ENCODE measurements around the gene TAC4. TPM values are rescaled to one million over a fixed set of nuclear protein-coding genes. Genes with fewer than 3 reads are reported as not detected.

Gene TAC4
- total RNA-seq, 1 experiment from 2014 or later, result not detected

GRCh38 chr17:49874911-49875310 is 27.0 kb upstream of the TAC4 start:
- DNase-seq (ENCODE audit: low spot score), result no peak
- Histone ChIP-seq H3K4me3 (ENCODE audit: low read depth, low read length, poor library complexity, severe bottlenecking) (no peak overlapping the region), H3K27ac (ENCODE audit: low read depth, low read length, poor library complexity, severe bottlenecking) (no peak overlapping the region), H3K27me3 (replicated peaks; ENCODE audit: insufficient read depth, low read depth, low read length, poor library complexity) (peaks cover 4% of the 10 kb centered on the region), H3K36me3 (ENCODE audit: insufficient read depth, low read length, poor library complexity, severe bottlenecking) (no peaks in the 10 kb centered on the region), H3K4me1 (ENCODE audit: insufficient read depth, low read length, poor library complexity, severe bottlenecking) (no peaks in the 10 kb centered on the region), H3K9me3 (ENCODE audit: low read depth, low read length, poor library complexity, severe bottlenecking) (no peaks in the 10 kb centered on the region)
- intact Hi-C loops (cut with micrococcal nuclease; ENCODE audit: unreplicated experiment), result no loop called here
- BruUV-seq (replicated peaks), result no TSS peak
- ChIA-PET POLR2A (ENCODE audit: low non-redundant PET) (no interaction called here), CTCF (interaction anchor here (0.6 kb wide), 1 partner anchor 124 kb away, joined by 4 read pairs; no protein-coding TSS in a partner anchor)
- TF ChIP-seq CTCF (conservative IDR thresholded peaks at IDR 0.05; ENCODE audit: low read depth, low read length) (no peak), EZH2 (IDR thresholded peaks at IDR 0.05; ENCODE audit: borderline replicate concordance, low read depth, low read length, poor library complexity, severe bottlenecking) (no peak)

GRCh38 chr17:49873926-49874325 is 26.1 kb upstream of the TAC4 start:
- H3K4me3 ChIP-seq (ENCODE audit: low read depth, low read length, poor library complexity, severe bottlenecking), result no peak overlapping the region
- BruUV-seq (replicated peaks), result no TSS peak
- H3K4me1 ChIP-seq (ENCODE audit: insufficient read depth, low read length, poor library complexity, severe bottlenecking), result no peaks in the 10 kb centered on the region
- no peaks in the 10 kb centered on the region for H3K36me3 ChIP-seq (ENCODE audit: insufficient read depth, low read length, poor library complexity, severe bottlenecking)
- H3K9me3 ChIP-seq (ENCODE audit: low read depth, low read length, poor library complexity, severe bottlenecking), result no peaks in the 10 kb centered on the region
- POLR2A ChIA-PET (ENCODE audit: low non-redundant PET), result no interaction called here
- intact Hi-C loops (cut with micrococcal nuclease; ENCODE audit: unreplicated experiment), result no loop called here
- CTCF ChIA-PET, result interaction anchor here (1.1 kb wide), 1 partner anchor 12 kb away, joined by 7 read pairs; no protein-coding TSS in a partner anchor
- DNase-seq (ENCODE audit: low spot score), result no peak
- peaks cover 4% of the 10 kb centered on the region for H3K27me3 ChIP-seq (replicated peaks; ENCODE audit: insufficient read depth, low read depth, low read length, poor library complexity)
- H3K27ac ChIP-seq (ENCODE audit: low read depth, low read length, poor library complexity, severe bottlenecking), result no peak overlapping the region
- TF ChIP-seq EZH2 (IDR thresholded peaks at IDR 0.05; ENCODE audit: borderline replicate concordance, low read depth, low read length, poor library complexity, severe bottlenecking), result no peak
- no peak for TF ChIP-seq CTCF (conservative IDR thresholded peaks at IDR 0.05; ENCODE audit: low read depth, low read length)

DNA sequence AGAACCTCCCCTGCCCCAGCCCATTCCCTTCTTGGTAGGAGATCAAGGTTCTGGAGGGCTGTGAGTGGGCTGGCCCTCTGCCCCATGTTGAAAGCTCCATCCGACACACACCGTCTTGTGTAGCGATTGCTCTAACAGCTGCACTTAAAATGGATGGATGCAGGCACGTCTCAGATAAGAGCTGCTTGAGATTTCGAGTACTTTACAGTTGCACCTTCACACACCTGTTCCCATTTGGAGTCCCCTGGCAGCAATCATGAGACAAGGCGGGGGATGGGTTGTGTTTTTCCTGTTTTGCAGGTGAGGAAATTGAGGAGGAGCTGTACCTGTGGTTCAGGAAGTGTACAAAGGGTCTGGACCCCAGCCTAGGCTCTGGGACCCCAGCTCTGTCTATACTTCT is 25.6 kb upstream of the TAC4 start:
- ChIA-PET CTCF (interaction anchor here (0.6 to 1.1 kb wide), 2 partner anchors 12 to 229 kb away, joined by 4 to 7 read pairs; no protein-coding TSS in a partner anchor), POLR2A (ENCODE audit: low non-redundant PET) (interaction anchor here (0.5 kb wide), 1 partner anchor 134 kb away, joined by 3 read pairs; no protein-coding TSS in a partner anchor)
- TF ChIP-seq EZH2 (IDR thresholded peaks at IDR 0.05; ENCODE audit: borderline replicate concordance, low read depth, low read length, poor library complexity, severe bottlenecking), result no peak
- TF ChIP-seq CTCF (conservative IDR thresholded peaks at IDR 0.05; ENCODE audit: low read depth, low read length), result no peak

More for the DNA sequence above, 25.6 kb upstream of the TAC4 start:
- no peak overlapping the region for H3K4me3 ChIP-seq (ENCODE audit: low read depth, low read length, poor library complexity, severe bottlenecking)
- intact Hi-C loops (cut with micrococcal nuclease; ENCODE audit: unreplicated experiment), result no loop called here
- no TSS peak for BruUV-seq (replicated peaks)
- H3K27ac ChIP-seq (ENCODE audit: low read depth, low read length, poor library complexity, severe bottlenecking), result no peak overlapping the region
- H3K27me3 ChIP-seq (replicated peaks; ENCODE audit: insufficient read depth, low read depth, low read length, poor library complexity), result peaks cover 4% of the 10 kb centered on the region
- no peak for DNase-seq (ENCODE audit: low spot score)
- H3K9me3 ChIP-seq (ENCODE audit: low read depth, low read length, poor library complexity, severe bottlenecking), result no peaks in the 10 kb centered on the region
- H3K36me3 ChIP-seq (ENCODE audit: insufficient read depth, low read length, poor library complexity, severe bottlenecking), result no peaks in the 10 kb centered on the region
- H3K4me1 ChIP-seq (ENCODE audit: insufficient read depth, low read length, poor library complexity, severe bottlenecking), result no peaks in the 10 kb centered on the region

All from A673 (cell line).